ENCODE measurements around the gene SVIL. TPM values are rescaled to one million over a fixed set of nuclear protein-coding genes. Genes with fewer than 3 reads are reported as not detected.
"Not testable (repeated sequence)": the region's sequence is repeated elsewhere in the genome, so short reads cannot be mapped to it uniquely, and the experiment has no call there.

The SVIL gene
- polyA plus RNA-seq, 4 donors: 6.7 to 26.4 (median 9.8) TPM

DNA sequence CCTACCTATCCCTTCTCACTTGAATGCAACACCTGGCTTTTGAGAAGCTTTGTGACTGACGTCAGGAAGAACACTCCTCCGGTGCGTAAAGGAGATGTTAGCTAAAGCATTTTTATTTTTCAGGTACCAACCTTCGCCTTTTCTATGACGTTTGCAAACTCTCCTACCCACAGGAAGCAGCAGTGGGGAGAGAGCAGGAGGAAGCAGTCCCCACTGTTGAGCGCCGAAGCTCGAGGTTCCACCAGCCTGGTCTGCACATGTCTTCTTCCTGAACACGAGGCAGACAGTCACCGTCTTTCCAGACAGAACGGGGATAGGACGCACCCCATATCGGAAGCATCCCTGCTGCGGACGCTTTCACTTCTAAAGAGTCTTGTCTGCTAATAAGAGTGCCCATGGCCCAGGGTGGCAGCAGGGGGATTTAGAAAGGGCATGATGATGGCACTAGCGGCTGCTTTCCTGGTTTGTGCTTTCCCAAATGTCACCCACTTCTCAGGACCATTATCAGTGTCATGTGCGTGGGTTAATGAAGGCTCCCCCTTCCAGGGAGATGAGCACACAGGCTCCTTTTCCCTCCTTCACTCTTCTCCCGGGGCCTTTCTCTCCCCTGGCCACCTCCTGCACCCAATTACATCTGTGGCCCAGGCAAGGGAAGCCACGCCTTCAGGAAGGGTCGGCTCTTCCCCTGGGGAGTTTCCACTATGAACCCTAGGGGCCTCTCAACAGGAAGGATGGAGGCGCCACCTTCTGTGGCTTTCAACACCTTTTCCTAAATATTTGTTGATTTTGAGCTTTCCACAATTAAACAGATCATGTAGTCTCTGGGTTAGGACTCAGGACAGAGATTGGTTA is 147.5 kb downstream of the SVIL start:
- not testable (repeated sequence) for H3K4me3 ChIP-seq (ENCODE audit: low read depth in 1 of 3, low read length in 3 of 3); H3K4me1 ChIP-seq (ENCODE audit: control insufficient read depth in 3 of 3, insufficient read depth in 2 of 3, low read depth in 1 of 3, low read length in 2 of 3); H3K27me3 ChIP-seq (ENCODE audit: control insufficient read depth in 3 of 3, insufficient read depth in 3 of 3, low read length in 3 of 3); H3K9me3 ChIP-seq (ENCODE audit: control insufficient read depth in 2 of 2, insufficient read depth in 1 of 2, low read depth in 1 of 2, low read length in 1 of 2); H3K27ac ChIP-seq (ENCODE audit: low read depth in 1 of 3, low read length in 2 of 3); FAIRE-seq; DNase-seq
- 77 to 81% (median 78%) methylated on average over 21 of the region's 21 CpGs for WGBS, 3 donors
- H3K36me3 ChIP-seq (ENCODE audit: control insufficient read depth in 3 of 3, insufficient read depth in 2 of 3, low read depth in 1 of 3, low read length in 3 of 3): peaks cover 0 to 42% (median 8%) of the 10 kb centered on the region in 3 donors

DNA sequence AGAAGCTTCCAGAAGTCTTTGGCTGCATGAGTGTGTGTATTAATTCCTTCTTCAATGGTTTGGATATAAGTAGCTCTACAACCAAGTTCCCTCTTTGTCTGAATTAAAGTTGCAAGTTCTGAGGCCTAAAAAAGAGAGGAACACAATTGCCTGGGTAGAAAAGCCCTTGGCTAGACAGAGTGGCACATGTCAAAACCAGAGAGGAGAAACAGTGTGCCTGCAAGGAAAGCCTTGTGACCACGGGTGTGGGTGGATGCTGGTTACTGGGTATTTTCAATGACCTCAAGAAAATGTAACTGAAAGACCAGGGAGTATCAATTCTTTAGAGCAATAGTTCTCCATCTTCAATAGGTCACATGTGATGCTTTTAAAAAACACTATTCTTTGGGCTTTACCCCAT is 148.3 kb downstream of the SVIL start:
- no peak overlapping the region for H3K4me3 ChIP-seq (ENCODE audit: low read depth in 1 of 3, low read length in 3 of 3)
- no peaks in the 10 kb centered on the region for H3K27me3 ChIP-seq (ENCODE audit: control insufficient read depth in 3 of 3, insufficient read depth in 3 of 3, low read length in 3 of 3)
- H3K9me3 ChIP-seq (ENCODE audit: control insufficient read depth in 2 of 2, insufficient read depth in 1 of 2, low read depth in 1 of 2, low read length in 1 of 2): no peaks in the 10 kb centered on the region
- peaks cover 0 to 37% (median 6%) of the 10 kb centered on the region in 3 donors for H3K36me3 ChIP-seq (ENCODE audit: control insufficient read depth in 3 of 3, insufficient read depth in 2 of 3, low read depth in 1 of 3, low read length in 3 of 3)
- H3K27ac ChIP-seq (ENCODE audit: low read depth in 1 of 3, low read length in 2 of 3): no peak overlapping the region
- FAIRE-seq: no peak
- 65 to 78% (median 77%) methylated on average over 1 of the region's 1 CpG for WGBS, 3 donors
- no peak for DNase-seq
- no peaks in the 10 kb centered on the region for H3K4me1 ChIP-seq (ENCODE audit: control insufficient read depth in 3 of 3, insufficient read depth in 2 of 3, low read depth in 1 of 3, low read length in 2 of 3)

DNA sequence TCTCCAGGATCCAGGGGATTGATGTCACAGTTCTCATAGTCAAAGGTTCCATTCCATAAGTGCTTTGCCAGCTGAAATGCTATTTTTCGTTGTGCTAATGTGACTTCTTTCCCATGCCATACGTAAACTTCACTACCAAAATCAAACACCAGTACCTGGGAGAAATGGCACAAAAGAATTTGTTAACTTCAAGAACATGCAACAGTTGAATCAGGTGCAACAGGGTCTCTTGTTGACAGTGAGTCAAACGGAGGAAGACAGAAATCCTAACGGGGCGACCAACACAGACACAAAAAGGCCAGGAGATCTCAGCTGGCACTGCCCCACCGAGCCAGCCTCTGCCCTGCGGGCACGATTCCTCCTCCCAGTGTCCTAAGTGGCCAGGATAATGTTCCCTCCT is 150.1 kb downstream of the SVIL start:
- H3K4me3 ChIP-seq (ENCODE audit: low read depth in 1 of 3, low read length in 3 of 3); H3K4me1 ChIP-seq (ENCODE audit: control insufficient read depth in 3 of 3, insufficient read depth in 2 of 3, low read depth in 1 of 3, low read length in 2 of 3); FAIRE-seq; DNase-seq; H3K27ac ChIP-seq (ENCODE audit: low read depth in 1 of 3, low read length in 2 of 3); H3K27me3 ChIP-seq (ENCODE audit: control insufficient read depth in 3 of 3, insufficient read depth in 3 of 3, low read length in 3 of 3); H3K9me3 ChIP-seq (ENCODE audit: control insufficient read depth in 2 of 2, insufficient read depth in 1 of 2, low read depth in 1 of 2, low read length in 1 of 2): not testable (repeated sequence)
- peaks cover 0 to 40% (median 8%) of the 10 kb centered on the region in 3 donors for H3K36me3 ChIP-seq (ENCODE audit: control insufficient read depth in 3 of 3, insufficient read depth in 2 of 3, low read depth in 1 of 3, low read length in 3 of 3)
- WGBS, 3 donors: 74 to 83% (median 79%) methylated on average over 8 of the region's 8 CpGs

DNA sequence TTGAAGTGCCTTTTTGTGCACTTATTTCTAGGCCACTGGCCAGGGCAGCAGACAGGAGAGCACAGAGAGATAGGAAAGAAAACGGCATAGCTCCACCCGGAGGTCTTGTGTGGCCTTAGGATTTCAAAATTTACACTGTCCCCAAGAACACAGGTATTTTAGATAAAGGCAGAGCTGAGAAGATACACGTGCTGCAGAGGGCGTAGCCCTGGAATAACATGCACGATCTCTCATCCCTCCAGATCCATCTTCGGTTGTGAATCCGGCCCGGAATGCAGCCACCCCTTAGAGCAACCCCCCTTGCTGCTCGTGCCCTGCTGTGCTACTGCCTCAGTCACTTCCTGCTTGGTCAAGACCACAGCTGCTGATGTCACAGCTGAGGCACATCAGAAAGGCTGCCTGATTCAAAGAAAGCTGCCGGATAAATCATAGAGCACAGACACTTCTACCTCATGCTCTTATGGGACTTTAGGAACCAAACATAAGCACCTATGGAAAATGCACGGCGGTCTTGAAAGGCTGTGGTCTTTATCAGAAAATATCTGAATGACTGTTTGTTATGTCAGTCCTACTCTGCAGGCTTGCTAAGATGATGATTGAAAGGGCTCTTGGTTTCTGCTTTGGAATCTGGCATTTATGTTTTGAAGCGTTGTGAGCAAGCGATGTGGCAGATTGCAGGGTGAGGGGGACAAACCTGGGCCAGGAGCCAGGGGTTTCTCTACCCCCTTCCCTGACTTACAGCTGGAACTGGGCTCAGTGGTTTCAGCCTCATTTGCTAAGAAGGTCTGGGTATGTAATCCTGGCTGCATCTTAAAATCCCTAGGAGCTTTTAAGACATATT is 152.0 kb downstream of the SVIL start:
- no peak overlapping the region for H3K27ac ChIP-seq (ENCODE audit: low read depth in 1 of 3, low read length in 2 of 3)
- 51 to 86% (median 72%) methylated on average over 13 to 14 of the region's 14 CpGs for WGBS, 3 donors
- no peaks in the 10 kb centered on the region for H3K27me3 ChIP-seq (ENCODE audit: control insufficient read depth in 3 of 3, insufficient read depth in 3 of 3, low read length in 3 of 3)
- DNase-seq (no peak), FAIRE-seq (no peak)
- no peak overlapping the region for H3K4me3 ChIP-seq (ENCODE audit: low read depth in 1 of 3, low read length in 3 of 3)
- no peaks in the 10 kb centered on the region for H3K4me1 ChIP-seq (ENCODE audit: control insufficient read depth in 3 of 3, insufficient read depth in 2 of 3, low read depth in 1 of 3, low read length in 2 of 3)
- H3K9me3 ChIP-seq (ENCODE audit: control insufficient read depth in 2 of 2, insufficient read depth in 1 of 2, low read depth in 1 of 2, low read length in 1 of 2): no peaks in the 10 kb centered on the region
- peaks cover 0 to 44% (median 4%) of the 10 kb centered on the region in 3 donors for H3K36me3 ChIP-seq (ENCODE audit: control insufficient read depth in 3 of 3, insufficient read depth in 2 of 3, low read depth in 1 of 3, low read length in 3 of 3)

DNA sequence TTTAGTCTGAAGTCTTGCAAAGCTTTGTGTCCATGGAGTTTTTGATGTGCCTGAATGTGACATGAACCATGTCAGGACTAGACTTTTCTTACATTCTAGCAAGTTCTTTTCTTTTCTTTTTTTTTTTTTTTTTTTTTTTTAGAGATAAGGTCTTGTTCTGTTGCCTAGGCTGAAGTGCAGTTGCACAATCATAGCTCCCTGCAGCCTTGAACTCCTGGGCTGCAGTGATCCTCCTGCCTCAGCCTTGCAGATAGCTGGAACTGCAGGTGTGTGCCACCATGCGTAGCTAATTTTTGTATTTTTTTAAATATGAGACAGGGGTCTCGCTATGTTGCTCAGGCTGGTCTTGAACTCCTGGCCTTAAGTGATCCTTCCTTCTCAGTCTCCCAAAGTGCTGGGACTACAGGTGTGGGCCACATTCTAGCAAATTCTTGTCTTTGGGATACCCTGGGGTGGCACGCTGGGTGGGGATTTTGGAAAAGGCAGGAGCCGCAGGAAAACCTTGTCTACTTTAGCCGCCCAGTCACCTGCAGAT is 152.8 kb downstream of the SVIL start:
- WGBS, 3 donors: 73 to 84% (median 82%) methylated on average over 5 of the region's 5 CpGs
- DNase-seq (no peak), FAIRE-seq (no peak)
- Histone ChIP-seq H3K27me3 (ENCODE audit: control insufficient read depth in 3 of 3, insufficient read depth in 3 of 3, low read length in 3 of 3) (no peaks in the 10 kb centered on the region), H3K4me1 (ENCODE audit: control insufficient read depth in 3 of 3, insufficient read depth in 2 of 3, low read depth in 1 of 3, low read length in 2 of 3) (no peaks in the 10 kb centered on the region), H3K4me3 (ENCODE audit: low read depth in 1 of 3, low read length in 3 of 3) (no peak overlapping the region), H3K27ac (ENCODE audit: low read depth in 1 of 3, low read length in 2 of 3) (no peak overlapping the region), H3K36me3 (ENCODE audit: control insufficient read depth in 3 of 3, insufficient read depth in 2 of 3, low read depth in 1 of 3, low read length in 3 of 3) (peaks cover 0 to 41% (median 4%) of the 10 kb centered on the region in 3 donors), H3K9me3 (ENCODE audit: control insufficient read depth in 2 of 2, insufficient read depth in 1 of 2, low read depth in 1 of 2, low read length in 1 of 2) (no peaks in the 10 kb centered on the region)

DNA sequence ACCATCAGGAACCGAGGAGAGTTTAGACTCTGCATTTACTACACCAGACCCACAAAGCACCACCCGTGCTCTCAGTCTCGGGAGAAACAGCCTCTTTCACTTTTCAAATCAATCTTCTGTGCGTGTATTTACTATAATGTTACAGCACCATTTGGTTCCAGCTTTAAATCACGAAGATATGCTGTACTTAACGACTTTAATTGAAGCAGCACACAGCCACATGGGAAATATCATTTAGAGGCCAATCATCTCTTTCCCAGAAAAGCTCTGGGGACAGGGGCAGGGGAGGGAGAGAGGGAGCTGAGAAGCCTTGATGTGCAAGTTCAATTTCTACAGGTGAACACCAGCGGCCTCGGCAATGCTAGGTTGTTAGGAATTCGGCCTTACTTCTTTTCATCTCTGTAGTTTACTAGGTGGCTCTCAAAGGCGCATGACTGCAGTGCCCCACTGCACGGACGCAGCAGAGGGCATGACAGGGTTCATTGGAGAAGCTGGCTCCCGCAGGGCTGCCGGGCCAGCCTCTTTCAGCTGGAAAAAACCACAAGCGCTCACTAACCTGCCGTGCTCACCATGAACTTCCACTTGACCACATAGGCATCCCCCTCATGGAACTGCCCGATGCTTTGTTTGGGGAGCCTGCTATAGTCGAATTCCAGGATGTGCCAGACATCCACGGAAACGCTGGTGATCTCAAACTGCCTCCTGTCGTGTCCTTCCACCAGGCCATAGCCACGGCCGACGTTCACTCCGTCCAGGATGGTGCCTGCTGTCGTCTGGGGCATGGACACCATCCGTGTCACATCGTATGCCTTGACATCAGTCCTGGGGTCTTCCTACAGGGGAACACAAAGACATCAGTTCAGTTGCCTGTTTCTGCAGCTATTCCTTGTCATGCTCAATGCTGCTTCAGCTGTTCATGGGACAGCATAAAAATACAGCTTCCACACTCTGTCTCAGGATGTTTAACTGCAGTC is 154.5 kb downstream of the SVIL start:
- no peak for FAIRE-seq
- DNase-seq: no peak
- 84 to 88% (median 87%) methylated on average over 28 of the region's 28 CpGs for WGBS, 3 donors
- Histone ChIP-seq H3K27ac (ENCODE audit: low read depth in 1 of 3, low read length in 2 of 3) (no peak overlapping the region), H3K4me1 (ENCODE audit: control insufficient read depth in 3 of 3, insufficient read depth in 2 of 3, low read depth in 1 of 3, low read length in 2 of 3) (no peaks in the 10 kb centered on the region), H3K27me3 (ENCODE audit: control insufficient read depth in 3 of 3, insufficient read depth in 3 of 3, low read length in 3 of 3) (no peaks in the 10 kb centered on the region), H3K9me3 (ENCODE audit: control insufficient read depth in 2 of 2, insufficient read depth in 1 of 2, low read depth in 1 of 2, low read length in 1 of 2) (no peaks in the 10 kb centered on the region), H3K36me3 (ENCODE audit: control insufficient read depth in 3 of 3, insufficient read depth in 2 of 3, low read depth in 1 of 3, low read length in 3 of 3) (peaks cover 0 to 40% (median 5%) of the 10 kb centered on the region in 3 donors), H3K4me3 (ENCODE audit: low read depth in 1 of 3, low read length in 3 of 3) (no peak overlapping the region)

DNA sequence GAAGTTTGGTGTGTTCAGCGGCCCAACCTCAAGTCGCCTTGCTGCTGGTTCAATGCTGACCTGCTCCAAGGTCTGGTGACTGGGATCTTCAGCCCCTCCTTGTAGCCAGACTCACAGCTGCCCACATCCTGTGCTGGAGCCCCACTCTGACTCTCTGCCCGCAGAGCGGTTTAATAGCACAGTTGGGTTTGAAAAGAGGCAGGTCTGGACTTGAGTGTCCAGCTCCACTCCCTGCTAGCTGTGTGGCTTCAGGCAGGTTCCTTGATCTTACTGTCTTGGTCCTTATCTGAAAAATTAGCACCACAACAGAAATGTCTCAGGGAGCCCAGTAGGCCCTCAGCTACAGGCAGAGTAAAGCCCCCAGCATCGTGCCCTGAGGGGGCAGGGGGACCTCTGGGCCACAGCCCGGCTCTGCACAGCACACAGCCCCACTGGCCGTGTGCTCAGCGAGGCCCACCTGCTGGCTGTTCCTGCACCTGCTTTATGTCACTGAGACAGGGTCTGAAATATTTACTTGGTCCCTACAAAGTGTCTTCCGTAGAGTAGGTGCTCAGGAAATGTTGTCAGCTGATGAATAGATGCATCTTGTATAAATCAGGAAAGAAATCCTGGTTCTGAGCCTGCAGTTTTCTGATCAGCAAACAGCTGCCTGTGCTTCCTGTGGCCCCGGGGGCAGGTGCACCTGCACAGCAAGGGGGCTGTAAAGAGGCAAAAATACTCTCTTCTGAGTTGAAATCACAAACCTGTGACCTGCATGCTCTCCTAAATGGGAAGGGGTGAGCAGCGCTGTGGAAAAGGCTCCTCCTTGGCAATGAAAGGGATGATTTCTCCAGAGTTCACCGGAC is 155.5 kb downstream of the SVIL start:
- no peaks in the 10 kb centered on the region for H3K9me3 ChIP-seq (ENCODE audit: control insufficient read depth in 2 of 2, insufficient read depth in 1 of 2, low read depth in 1 of 2, low read length in 1 of 2)
- DNase-seq: no peak
- H3K4me3 ChIP-seq (ENCODE audit: low read depth in 1 of 3, low read length in 3 of 3): no peak overlapping the region
- H3K36me3 ChIP-seq (ENCODE audit: control insufficient read depth in 3 of 3, insufficient read depth in 2 of 3, low read depth in 1 of 3, low read length in 3 of 3): peaks cover 0 to 44% (median 6%) of the 10 kb centered on the region in 3 donors
- H3K27me3 ChIP-seq (ENCODE audit: control insufficient read depth in 3 of 3, insufficient read depth in 3 of 3, low read length in 3 of 3): no peaks in the 10 kb centered on the region
- H3K27ac ChIP-seq (ENCODE audit: low read depth in 1 of 3, low read length in 2 of 3): no peak overlapping the region
- no peaks in the 10 kb centered on the region for H3K4me1 ChIP-seq (ENCODE audit: control insufficient read depth in 3 of 3, insufficient read depth in 2 of 3, low read depth in 1 of 3, low read length in 2 of 3)
- FAIRE-seq: no peak
- 81 to 87% (median 86%) methylated on average over 12 of the region's 12 CpGs for whole genome bisulfite sequencing, 3 donors

Data from small intestine (tissue), 7 donors.